Stimulated activated CD8-positive, alpha-beta memory T cell treated with anti-CD3 and anti-CD28 coated beads, Interleukin-7, amount 100 ng/mL, for 4 hours (primary cell): ENCODE results near the gene EDAR.

ENCODE experiments used
- DNase-seq, 2 donors: peaks; one replicate each; pipeline ENCODE4 v3.0.0-alpha.2; 2020; ENCODE audit warnings: low read depth in 2 of 2

Gene EDAR

DNA sequence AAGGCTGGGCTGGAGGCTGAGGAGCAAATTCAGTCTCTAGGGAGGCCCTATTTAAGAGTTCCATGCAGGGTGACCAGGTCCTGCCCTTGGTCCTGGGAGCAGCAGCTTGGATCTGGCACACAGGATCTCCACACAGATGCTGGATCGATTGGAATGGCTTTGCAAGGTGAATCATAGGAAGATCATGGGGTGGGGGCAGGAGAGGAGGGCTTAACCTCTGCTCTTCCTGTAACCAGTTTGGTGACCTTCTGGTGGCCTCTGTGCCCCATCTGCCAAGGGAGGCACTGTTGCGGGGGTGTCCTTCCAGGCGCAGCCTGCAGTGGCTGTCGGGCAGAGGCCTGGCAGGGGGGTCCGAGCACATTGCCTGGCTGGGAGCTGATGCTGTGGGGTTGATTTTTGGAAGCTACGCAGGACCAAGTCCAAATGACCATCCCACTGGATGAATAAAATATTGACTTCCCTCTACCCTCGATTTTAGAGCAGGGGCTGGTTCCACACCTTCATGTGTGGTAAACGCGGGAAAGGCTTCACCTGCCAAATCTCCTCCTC lies 79.7 kb downstream of the EDAR start:
- DNase-seq, result no peak

DNA sequence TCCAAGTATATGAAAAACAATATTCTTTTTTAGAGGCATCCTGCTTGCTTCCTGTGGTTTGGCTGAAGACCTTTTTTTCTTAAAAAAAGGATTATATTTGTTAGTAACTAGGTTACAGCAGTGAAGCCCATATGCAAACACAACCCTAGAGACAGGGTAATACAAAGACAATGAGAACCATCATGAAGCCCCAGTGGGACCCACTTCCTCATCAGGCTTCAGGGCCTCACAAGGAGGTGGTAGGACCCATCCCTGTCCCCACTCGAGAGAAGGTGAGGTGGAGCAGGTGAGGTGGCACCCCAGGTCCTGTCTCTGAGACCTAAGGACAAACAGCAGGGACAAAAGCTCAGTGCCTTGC lies 80.3 kb downstream of the EDAR start:
- no peak for DNase-seq

GRCh38 chr2:108907822-108908712 lies 81.0 kb downstream of the EDAR start:
- DNase-seq, result no peak

DNA sequence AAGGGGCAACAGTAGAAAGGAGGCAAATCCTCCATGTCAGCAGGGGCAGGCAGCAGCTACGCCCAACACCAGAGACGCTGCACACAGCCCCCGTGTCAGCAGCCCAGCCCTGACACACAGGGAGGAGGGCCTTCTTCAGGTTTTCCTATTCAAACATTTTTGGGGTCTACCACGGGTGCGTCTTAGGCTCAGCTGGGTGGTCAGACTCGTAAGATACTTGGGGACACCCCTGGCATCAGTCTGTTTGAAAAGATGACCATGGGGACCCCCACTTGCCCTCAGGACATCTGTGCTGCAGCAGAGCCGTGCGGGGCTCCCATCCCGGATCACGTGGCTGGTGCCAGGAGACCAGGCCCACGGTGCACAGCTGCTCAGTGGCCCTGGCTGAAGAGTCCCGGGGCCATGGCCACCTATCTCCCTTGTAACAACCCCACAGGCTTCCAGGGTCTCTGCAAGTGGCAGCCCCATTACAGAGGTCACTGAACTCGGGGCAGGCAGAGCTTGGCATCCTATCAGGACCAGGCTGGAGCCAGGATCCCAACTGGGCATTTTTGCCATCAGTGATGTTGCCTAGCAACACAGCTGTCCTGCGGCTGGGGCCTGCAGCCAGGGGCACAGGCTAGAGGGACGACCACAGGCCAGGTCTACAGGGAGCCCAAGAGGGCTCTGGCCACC lies 82.5 kb downstream of the EDAR start:
- DNase-seq, result no peak

- DNase-seq, result no peak
These were observed 83.1 kb downstream of the EDAR start for GRCh38 chr2:108905906-108906305.

- no peak for DNase-seq
These were observed 83.8 kb downstream of the EDAR start for GRCh38 chr2:108905176-108905575.

DNA sequence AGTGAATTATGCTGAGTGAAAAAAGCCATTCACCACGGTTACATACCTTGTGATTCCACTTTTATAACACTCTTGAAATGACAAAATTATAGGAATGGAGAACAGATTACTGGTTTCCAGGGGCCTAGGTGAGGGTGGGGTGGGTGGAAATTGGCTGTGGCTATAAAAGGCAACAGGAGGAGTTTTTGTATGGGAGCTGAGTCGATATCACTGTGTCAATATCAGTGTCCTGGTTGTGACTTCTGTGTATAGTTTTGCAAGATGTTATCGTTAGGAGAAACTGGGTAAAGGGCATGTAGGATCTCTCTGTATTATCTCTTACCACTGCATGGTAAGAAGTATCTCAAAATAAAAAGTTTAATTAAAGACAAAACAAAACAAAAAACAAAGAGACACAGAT lies 84.3 kb downstream of the EDAR start:
- no peak for DNase-seq

GRCh38 chr2:108898315-108899082 lies 90.5 kb downstream of the EDAR start:
- DNase-seq, result no peak

DNA sequence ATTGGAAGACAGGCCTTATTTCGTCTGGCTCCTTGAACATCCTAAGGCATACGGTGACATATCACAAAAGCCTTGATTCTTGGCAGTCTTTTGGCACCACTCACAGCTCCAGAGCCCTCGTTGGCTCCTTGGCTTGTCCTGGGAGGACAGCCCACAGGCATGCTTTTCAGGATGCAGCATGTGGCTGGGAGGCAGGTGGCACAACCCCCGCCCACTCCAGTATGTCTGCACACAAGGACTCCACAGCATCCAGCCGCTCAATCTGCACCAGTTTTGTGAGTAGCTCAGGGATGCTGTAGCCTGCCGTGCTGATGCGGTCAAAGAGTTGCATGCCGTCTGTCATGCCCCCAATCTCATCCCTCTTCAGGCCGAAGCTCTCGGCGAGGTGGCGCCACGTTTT lies 92.3 kb downstream of the EDAR start:
- DNase-seq, result no peak

DNA sequence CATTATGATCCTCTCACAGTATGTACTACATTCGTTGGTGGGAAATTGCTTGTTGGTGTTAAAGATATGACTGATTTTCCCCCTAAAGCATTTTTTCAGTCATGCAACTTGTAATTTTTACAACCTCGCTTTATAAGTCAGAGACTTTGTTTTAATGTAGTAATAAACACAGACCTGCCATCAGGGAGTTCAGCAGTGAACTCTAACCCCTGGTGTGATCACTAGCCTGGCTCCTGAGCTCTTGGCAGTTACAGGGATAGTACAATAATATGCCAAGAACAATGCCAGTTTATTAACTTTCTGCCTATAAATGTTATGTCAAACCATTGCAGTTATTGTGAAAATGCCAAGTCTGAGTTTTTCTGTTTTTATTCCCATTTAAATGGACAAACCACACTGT lies 93.8 kb downstream of the EDAR start:
- DNase-seq, result no peak

- DNase-seq, result no peak
These were observed 94.3 kb downstream of the EDAR start for GRCh38 chr2:108894766-108895165.

- DNase-seq, result no peak
These were observed 95.7 kb downstream of the EDAR start for GRCh38 chr2:108893277-108893676.

DNA sequence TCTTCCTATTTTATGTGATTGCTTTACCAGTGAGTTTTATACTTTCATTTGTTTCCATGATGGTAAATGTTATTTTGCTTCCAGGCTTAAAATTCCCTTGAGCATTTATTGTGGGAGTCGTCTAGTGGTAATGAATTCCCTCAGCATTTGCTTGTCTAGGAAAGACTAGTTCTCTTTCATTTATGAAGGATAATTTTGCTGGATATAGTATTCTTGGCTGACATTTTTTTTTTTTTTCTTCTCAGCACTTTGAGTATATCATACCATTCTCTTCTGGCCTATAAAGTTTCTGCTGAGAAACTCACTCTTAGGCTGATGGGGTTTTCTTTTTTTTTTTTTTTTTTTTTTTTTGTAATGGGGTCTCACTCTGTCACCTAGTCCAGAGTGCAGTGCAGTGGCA lies 99.1 kb downstream of the EDAR start:
- DNase-seq, result no peak

DNA sequence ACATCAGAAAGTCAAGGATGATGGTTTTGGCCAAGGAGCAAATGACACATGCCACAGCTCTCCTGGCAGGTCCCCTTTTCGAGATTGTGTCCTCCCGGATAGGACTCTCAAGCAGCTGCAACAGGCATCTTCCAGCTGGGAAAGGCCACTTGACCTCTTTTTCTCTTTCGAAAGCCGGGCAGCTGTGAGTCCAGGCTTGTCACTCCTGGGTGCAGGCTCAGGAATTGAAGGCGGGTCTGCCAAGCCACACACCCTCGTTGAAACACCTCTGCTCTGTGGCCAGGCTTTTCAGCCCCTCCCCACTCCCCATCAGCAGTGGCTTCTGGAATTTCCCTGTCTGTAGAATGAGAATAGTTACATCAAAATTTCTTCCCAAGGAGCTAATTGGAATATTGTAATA lies 104.4 kb downstream of the EDAR start:
- no peak for DNase-seq

- no peak for DNase-seq
These were observed 110.7 kb downstream of the EDAR start for GRCh38 chr2:108878276-108878675.

DNA sequence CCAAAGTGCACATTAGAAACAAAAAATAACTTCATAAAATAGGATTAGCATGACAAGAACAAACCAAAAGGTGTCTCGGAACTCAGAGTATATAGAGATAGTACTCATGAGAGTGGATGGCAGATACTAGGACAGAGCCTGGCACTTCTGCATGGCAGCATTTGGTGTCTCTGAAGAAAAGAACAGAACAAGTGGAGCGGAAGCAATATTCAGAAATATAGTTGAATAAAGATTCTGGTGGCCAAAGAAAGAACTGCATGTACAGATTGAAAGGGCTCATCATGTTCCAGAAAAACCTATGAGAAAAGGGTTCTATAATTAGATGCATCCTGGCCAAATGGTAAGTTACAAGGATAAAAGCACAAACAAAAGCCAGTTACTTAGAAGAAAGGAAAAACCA lies 111.5 kb downstream of the EDAR start:
- DNase-seq, result no peak

GRCh38 chr2:108870069-108870644 lies 118.9 kb downstream of the EDAR start:
- DNase-seq, result no peak

- DNase-seq, result no peak
These were observed 119.5 kb downstream of the EDAR start for GRCh38 chr2:108869542-108869941.

DNA sequence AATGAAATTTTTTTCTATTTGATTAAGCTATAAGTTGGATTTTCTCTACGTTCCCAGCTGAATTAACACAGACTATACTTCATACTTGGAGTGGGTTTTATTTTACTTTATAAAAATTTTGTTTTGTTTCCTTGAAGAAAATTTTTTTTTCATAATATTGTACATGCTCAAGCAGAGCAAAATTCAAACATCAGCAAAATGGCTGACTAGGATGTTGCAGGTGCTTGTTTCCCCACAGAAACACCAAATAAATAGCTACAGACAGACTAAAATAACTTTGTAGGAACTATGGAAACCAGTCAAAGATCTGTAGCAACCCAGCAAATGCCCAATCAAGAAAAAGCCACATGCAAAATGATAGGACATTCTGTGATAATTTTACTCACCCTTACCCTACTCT lies 120.1 kb downstream of the EDAR start:
- DNase-seq, result no peak

GRCh38 chr2:108866041-108866440 lies 123.0 kb downstream of the EDAR start:
- no peak for DNase-seq

- no peak for DNase-seq
These were observed 130.1 kb downstream of the EDAR start for GRCh38 chr2:108858894-108859293.

DNA sequence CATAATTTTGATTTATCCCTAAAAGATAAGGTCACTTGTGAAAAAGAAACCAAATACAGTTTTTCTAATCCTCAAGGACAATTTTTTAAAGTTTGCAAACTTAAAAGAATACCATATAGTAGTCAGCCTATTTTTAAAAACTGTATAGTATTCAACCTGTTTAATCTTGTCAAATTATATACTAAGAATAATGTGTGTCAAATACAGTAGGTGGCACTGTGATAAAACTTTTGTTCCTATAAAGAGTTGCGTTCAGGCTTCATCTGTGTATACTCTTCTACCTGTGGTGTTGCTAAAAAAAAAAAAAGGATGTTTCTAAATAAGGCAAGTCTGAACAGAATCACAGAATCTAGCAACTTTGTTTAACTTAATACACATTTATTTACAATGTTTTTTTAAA lies 133.8 kb downstream of the EDAR start:
- no peak for DNase-seq
